Omental fat pad (tissue), 4 donors: ENCODE measurements around the gene RPS29. TPM values are rescaled to one million over a fixed set of nuclear protein-coding genes. Genes with fewer than 3 reads are reported as not detected.

ENCODE experiments used
- ATAC-seq: fragments of 150-250 bp; one replicate; pipeline ENCODE4 v1.9.1; 2016; ENCODE audit warnings: mild to moderate bottlenecking, moderate library complexity; ENCODE audit not compliant: low FRiP score
- DNase-seq: peaks from one replicate; pipeline ENCODE4 v3.0.0-alpha.2; 2019; ENCODE audit warnings: low spot score
- CTCF ChIP-seq, 3 donors: fragments of 450-650 bp; IDR thresholded peaks; one replicate each; pipeline ENCODE4 v1.5.1; 2016 to 2017; ENCODE audit warnings: antibody characterized with exemption in 3 of 3, mild to moderate bottlenecking in 3 of 3, moderate library complexity in 2 of 3
- total RNA-seq, 4 donors: library from RNA; depleted of rRNA; stranded (reverse); fragments of >200 nt; gene quantifications; one replicate each; pipeline ENCODE4 v1.1.0, GENCODE V29; 2016

Gene RPS29
- total RNA-seq, 4 donors from 2014 or later = 4,173 to 10,135 (median 9,095) TPM

GRCh38 chr14:49566714-49567113 is 19.5 kb downstream of the RPS29 start:
- no peak for TF ChIP-seq CTCF (IDR thresholded peaks at IDR 0.05)
- DNase-seq (no peak), ATAC-seq (no peak)

GRCh38 chr14:49559979-49560768 is 26.0 kb downstream of the RPS29 start:
- ATAC-seq (no peak), DNase-seq (no peak)
- TF ChIP-seq CTCF (IDR thresholded peaks at IDR 0.05) = no peak

GRCh38 chr14:49553892-49554291 is 32.3 kb downstream of the RPS29 start:
- no peak for DNase-seq
- no peak for ATAC-seq
- no peak for TF ChIP-seq CTCF (IDR thresholded peaks at IDR 0.05)

- ATAC-seq (no peak), DNase-seq (no peak)
- no peak for TF ChIP-seq CTCF (IDR thresholded peaks at IDR 0.05)
Measured at GRCh38 chr14:49553106-49553505, 33.1 kb downstream of the RPS29 start.

- no peak for TF ChIP-seq CTCF (IDR thresholded peaks at IDR 0.05)
- ATAC-seq (no peak), DNase-seq (no peak)
Measured at GRCh38 chr14:49551569-49551968, 34.6 kb downstream of the RPS29 start.

GRCh38 chr14:49550286-49551184 is 35.6 kb downstream of the RPS29 start:
- ATAC-seq (peak; percentile 77), DNase-seq (no peak)
- no peak for TF ChIP-seq CTCF (IDR thresholded peaks at IDR 0.05)
